Spleen (tissue), 7 donors: Measurements from ENCODE around the gene PARP6.

Experiments used
- POLR2A ChIP-seq, 3 donors: fragments of 450-650 bp; IDR thresholded peaks; one replicate each; pipeline ENCODE4 v1.5.1; 2017; ENCODE audit warnings: antibody characterized with exemption in 3 of 3, mild to moderate bottlenecking in 1 of 3
- POLR2AphosphoS5 ChIP-seq, 3 donors: sonication (generic); formaldehyde crosslinking; IDR thresholded peaks; one replicate each; pipeline ENCODE4 v1.5.1; 2017; ENCODE audit warnings: antibody characterized with exemption in 3 of 3
- TF ChIP-seq, protein P1 (sequence below), 11 experiments: fragments of 200-600 bp in 7 of 11; fragments of 450-650 bp in 4 of 11; sonication (generic) in 4 of 11; IDR thresholded peaks in 8 of 11; conservative IDR thresholded peaks in 3 of 11; 1 replicate in 7 of 11; 2 replicates in 4 of 11; pipeline versions ENCODE4 v1.4.0 to v1.8.0; 2016 to 2021; ENCODE audit warnings: antibody characterized with exemption in 11 of 11, inconsistent platforms in 4 of 11, mild to moderate bottlenecking in 1 of 11
- donor health status: DM: no; HTN: no; CAD: no; lungs with moderate emphysema.
- donor health status: DM: no; HTN: no; CAD: no.
- donor health status: DM: no; HTN: no; CAD: no.

DNA sequence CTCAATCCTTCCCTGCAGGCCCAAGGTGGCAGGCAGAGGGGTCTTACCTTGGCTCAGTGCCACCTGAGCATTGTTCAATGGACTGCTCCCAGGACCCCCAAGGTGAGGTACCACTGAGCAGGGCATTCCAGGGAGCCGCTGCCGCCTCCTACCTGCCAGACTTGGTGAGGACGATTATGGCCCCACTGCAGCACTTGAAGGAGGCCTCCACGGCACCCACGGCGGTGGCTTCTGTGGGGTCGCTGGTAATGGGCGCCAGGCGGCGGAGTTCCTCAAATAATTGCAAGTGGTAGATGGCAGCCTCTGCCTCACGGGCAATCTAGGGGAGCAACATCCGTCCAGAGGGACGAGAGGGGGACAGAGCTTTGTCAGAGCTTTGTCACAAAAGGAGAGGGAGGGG is 70.1 kb downstream of the PARP6 start:
- TF ChIP-seq POLR2A (IDR thresholded peaks at IDR 0.05): no peak
- TF ChIP-seq, protein P1, sequence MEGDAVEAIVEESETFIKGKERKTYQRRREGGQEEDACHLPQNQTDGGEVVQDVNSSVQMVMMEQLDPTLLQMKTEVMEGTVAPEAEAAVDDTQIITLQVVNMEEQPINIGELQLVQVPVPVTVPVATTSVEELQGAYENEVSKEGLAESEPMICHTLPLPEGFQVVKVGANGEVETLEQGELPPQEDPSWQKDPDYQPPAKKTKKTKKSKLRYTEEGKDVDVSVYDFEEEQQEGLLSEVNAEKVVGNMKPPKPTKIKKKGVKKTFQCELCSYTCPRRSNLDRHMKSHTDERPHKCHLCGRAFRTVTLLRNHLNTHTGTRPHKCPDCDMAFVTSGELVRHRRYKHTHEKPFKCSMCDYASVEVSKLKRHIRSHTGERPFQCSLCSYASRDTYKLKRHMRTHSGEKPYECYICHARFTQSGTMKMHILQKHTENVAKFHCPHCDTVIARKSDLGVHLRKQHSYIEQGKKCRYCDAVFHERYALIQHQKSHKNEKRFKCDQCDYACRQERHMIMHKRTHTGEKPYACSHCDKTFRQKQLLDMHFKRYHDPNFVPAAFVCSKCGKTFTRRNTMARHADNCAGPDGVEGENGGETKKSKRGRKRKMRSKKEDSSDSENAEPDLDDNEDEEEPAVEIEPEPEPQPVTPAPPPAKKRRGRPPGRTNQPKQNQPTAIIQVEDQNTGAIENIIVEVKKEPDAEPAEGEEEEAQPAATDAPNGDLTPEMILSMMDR (IDR thresholded peaks at IDR 0.05 in 8 of 11, conservative IDR thresholded peaks at IDR 0.05 in 3 of 11): no peak
- TF ChIP-seq POLR2AphosphoS5 (IDR thresholded peaks at IDR 0.05): peak in 1 of 3 donors; percentile 67
